Heart right ventricle (tissue), 16 donors: ENCODE measurements around the gene YIPF7. TPM values are rescaled to one million over a fixed set of nuclear protein-coding genes. Genes with fewer than 3 reads are reported as not detected.

Source experiments
- ATAC-seq, 8 donors: fragments of 200-7000 bp; cut with Tn5 transposase; one replicate each; pipeline ENCODE4 v1.9.1; 2020; ENCODE audit warnings: mild to moderate bottlenecking in 8 of 8, moderate library complexity in 8 of 8, moderate number of reproducible peaks in 1 of 8
- DNase-seq, 2 donors: peaks; one replicate each; pipeline ENCODE4 v3.0.0-alpha.2; 2020
- H3K27ac ChIP-seq, 10 donors: fragments of 200-600 bp; sonication (generic) in 2 of 10; one replicate each; pipeline versions ENCODE4 v1.5.0 to v1.8.0; 2020 to 2022; ENCODE audit warnings: mild to moderate bottlenecking in 3 of 10
- H3K27me3 ChIP-seq, 7 donors: fragments of 200-600 bp; one replicate each; pipeline ENCODE4 v1.8.0; 2021 to 2022; ENCODE audit warnings: mild to moderate bottlenecking in 2 of 7
- H3K36me3 ChIP-seq, 9 donors: fragments of 200-600 bp; sonication (generic) in 1 of 9; one replicate each; pipeline versions ENCODE4 v1.5.0 to v1.8.0; 2020 to 2022; ENCODE audit warnings: mild to moderate bottlenecking in 2 of 9
- H3K4me1 ChIP-seq, 9 donors: fragments of 200-600 bp; sonication (generic) in 1 of 9; one replicate each; pipeline versions ENCODE4 v1.5.0 to v1.8.0; 2020 to 2022; ENCODE audit warnings: mild to moderate bottlenecking in 4 of 9
- H3K4me3 ChIP-seq, 10 donors: fragments of 200-600 bp; sonication (generic) in 2 of 10; one replicate each; pipeline versions ENCODE4 v1.5.0 to v1.8.0; 2020 to 2022; ENCODE audit warnings: mild to moderate bottlenecking in 7 of 10, moderate library complexity in 2 of 10
- H3K9me3 ChIP-seq, 11 donors: fragments of 200-600 bp in 10 of 11; sonication (generic) in 2 of 11; one replicate each; pipeline versions ENCODE4 v1.5.0 to v1.8.0; 2013 to 2022; ENCODE audit warnings: mild to moderate bottlenecking in 2 of 11, control low read depth in 1 of 11, moderate library complexity in 1 of 11
- WGBS, 2 donors: extraction: QIAGEN DNeasy Blood & Tissue Kit; methylation state at CpG; one replicate each; pipeline ENCODE4 v1.1.7; 2013; ENCODE audit warnings: inconsistent platforms in 1 of 2; 5-methylcytosine and 5-hydroxymethylcytosine counted together
- intact Hi-C, 10 donors: fragments of 100-400 bp; cut with DNase I; formaldehyde crosslinking; loops; one replicate each; pipeline versions ENCODE4 v1.11.1 to v1.14.2; 2022
- long read RNA-seq, 3 donors: library from polyadenylated mRNA; unstranded; transcript quantifications; one replicate each; pipeline ENCODE4 v2.0.0, GENCODE V29; 2020 to 2021
- polyA plus RNA-seq, 2 donors: library from polyadenylated mRNA; stranded (reverse); fragments of 200-250 nt; gene quantifications; one replicate each; pipeline ENCODE4 v1.2.3, GENCODE V29; 2013
- total RNA-seq, 10 donors: library from RNA; stranded (reverse); fragmentation: NEBNext Ultra II Directional in 3 of 10; extraction: Animal tissue kit (Norgen Biotek cat#: 25700) in 3 of 10; gene quantifications; one replicate each; pipeline versions ENCODE4 v1.2.1 to v1.2.4, GENCODE V29; 2021 to 2023
- TF ChIP-seq, protein P1 (sequence below), 9 donors: fragments of 200-600 bp; sonication (generic) in 2 of 9; IDR thresholded peaks; one replicate each; pipeline versions ENCODE4 v1.5.0 to v1.8.0; 2021 to 2022; ENCODE audit warnings: antibody characterized with exemption in 9 of 9, mild to moderate bottlenecking in 5 of 9, moderate library complexity in 1 of 9
- donor health status: Arrhythmogenic right ventricular cardiomyopathy.
- donor health status: ischemic (EF 13 %, LVEDD 7.1; RV severe dilation, severe dysfunction).
- donor health status: healthy with polysubstance abuse.
- donor health status: DM: no; HTN: yes; CAD: no.
- donor health status: DM: no; HTN: no; CAD: no.
- donor health status: ischemic (EF 25% LVEDD 6.9; RV normal size, moderate dysfunction).
- donor health status: ischemic (EF 25% LVEDD 5.7; RV mildly dilated, moderate dysfunction).
- donor health status: healthy.
- donor health status: DM: yes; HTN: yes; CAD: no.
- donor health status: Ischemic cardiomyopathy.
- donor health status: ischemic (EF 35%, LVEDD 5.7; RV mildly dilated, moderate dysfunction).
- donor health status: nonischemic (EF 11% LVEDD 7.7; RV severe dilation, severe dysfunction).
- donor health status: DM: yes; HTN: yes; CAD: no.
- donor health status: PGD.
- donor health status: ischemic (EF 29% LVEDD 5.4; RV normal size, mild dysfunction).
- donor health status: nonischemic (EF 23%, LVEDD 6.1; RV moderate dilation, normal function).

Gene YIPF7
- total RNA-seq (1 to 10 TPM in 8 of 10 donors, under 1 TPM in 2; 0.53 to 2.1 (median 1.5) TPM), polyA plus RNA-seq (1 to 10 TPM in 1 of 2 donors, under 1 TPM in 1; 0.46 to 2.4 TPM)
- long read RNA-seq, donor 1: 0 reads
- long read RNA-seq, donor 2: 0 reads
- long read RNA-seq, donor 3: 0 reads

DNA sequence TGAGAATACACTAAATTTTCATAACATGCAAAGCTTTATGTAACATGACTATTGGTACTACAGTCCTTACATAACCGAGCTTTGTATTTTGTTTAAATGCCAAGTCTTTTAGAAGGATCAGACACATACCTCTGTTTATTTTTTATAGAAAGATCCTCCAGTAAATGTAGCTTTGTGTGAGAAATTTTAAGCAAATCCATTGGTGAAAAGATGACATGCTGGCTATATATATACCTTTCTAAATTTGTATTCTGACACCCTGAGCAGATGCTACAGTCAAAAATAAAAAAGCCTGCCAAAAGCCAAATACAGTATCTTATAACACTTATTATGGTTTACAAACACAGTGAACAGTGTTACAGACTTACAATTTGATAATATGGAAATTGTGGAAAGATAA is at the start of gene YIPF7:
Gene YIPF7 (minus strand): TSS at position 201 of the 400 bp plus-strand sequence. CDS start 1,525 bp downstream, outside the sequence.
- peak within 1 kb of the TSS in 1 of 10 donors; percentile 17 for H3K27ac ChIP-seq
- H3K27me3 ChIP-seq: no peaks in the 10 kb centered on the region
- TF ChIP-seq, protein P1, sequence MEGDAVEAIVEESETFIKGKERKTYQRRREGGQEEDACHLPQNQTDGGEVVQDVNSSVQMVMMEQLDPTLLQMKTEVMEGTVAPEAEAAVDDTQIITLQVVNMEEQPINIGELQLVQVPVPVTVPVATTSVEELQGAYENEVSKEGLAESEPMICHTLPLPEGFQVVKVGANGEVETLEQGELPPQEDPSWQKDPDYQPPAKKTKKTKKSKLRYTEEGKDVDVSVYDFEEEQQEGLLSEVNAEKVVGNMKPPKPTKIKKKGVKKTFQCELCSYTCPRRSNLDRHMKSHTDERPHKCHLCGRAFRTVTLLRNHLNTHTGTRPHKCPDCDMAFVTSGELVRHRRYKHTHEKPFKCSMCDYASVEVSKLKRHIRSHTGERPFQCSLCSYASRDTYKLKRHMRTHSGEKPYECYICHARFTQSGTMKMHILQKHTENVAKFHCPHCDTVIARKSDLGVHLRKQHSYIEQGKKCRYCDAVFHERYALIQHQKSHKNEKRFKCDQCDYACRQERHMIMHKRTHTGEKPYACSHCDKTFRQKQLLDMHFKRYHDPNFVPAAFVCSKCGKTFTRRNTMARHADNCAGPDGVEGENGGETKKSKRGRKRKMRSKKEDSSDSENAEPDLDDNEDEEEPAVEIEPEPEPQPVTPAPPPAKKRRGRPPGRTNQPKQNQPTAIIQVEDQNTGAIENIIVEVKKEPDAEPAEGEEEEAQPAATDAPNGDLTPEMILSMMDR (IDR thresholded peaks at IDR 0.05): no peak
- H3K36me3 ChIP-seq: no peaks in the 10 kb centered on the region
- DNase-seq (no peak), ATAC-seq (peak in 3 of 8 donors; percentile 56 to 68 (median 65))
- intact Hi-C loops: no loop called here
- no peaks in the 10 kb centered on the region for H3K4me1 ChIP-seq
- WGBS, 2 donors: 54 to 82% methylated on average over 1 of the region's 1 CpG
- no peak within 1 kb of the TSS for H3K4me3 ChIP-seq
- H3K9me3 ChIP-seq: no peaks in the 10 kb centered on the region

GRCh38 chr4:44701037-44701436 is 49.6 kb upstream of the YIPF7 start:
- Histone ChIP-seq H3K27me3 (no peaks in the 10 kb centered on the region), H3K27ac (no peak overlapping the region), H3K36me3 (peaks cover 0 to 98% (median 22%) of the 10 kb centered on the region in 9 donors), H3K9me3 (no peaks in the 10 kb centered on the region), H3K4me3 (no peak overlapping the region), H3K4me1 (peaks cover 0 to 3% (median 0%) of the 10 kb centered on the region in 9 donors)
- WGBS, 2 donors: 87 to 94% methylated on average over 2 of the region's 2 CpGs
- intact Hi-C loops: no loop called here
- no peak for ATAC-seq
- TF ChIP-seq, protein P1 (IDR thresholded peaks at IDR 0.05): no peak
- no peak for DNase-seq

DNA sequence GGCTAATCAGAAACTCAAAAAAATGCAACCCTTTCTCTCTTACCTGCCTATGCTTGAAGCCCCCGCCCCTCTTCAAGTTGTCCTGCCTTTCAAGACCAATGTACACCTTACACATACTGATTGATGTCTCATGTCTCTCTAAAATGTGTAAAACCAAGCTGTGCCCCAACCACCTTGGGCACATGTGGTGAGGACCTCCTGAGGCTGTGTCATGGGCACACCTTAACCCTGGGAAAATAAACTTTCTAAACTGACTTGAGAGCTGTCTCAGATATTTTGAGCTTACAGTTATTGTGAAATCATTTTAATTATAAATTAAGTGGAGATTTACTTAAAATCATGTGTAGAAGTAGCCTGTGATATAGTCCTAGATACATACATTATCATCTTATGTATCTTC is 49.0 kb upstream of the YIPF7 start:
- no peak overlapping the region for H3K27ac ChIP-seq
- ATAC-seq: no peak
- TF ChIP-seq, protein P1 (IDR thresholded peaks at IDR 0.05): no peak
- no peaks in the 10 kb centered on the region for H3K27me3 ChIP-seq
- WGBS, 2 donors: 90 to 96% methylated on average over 1 of the region's 1 CpG
- intact Hi-C loops: no loop called here
- H3K9me3 ChIP-seq: no peaks in the 10 kb centered on the region
- H3K4me3 ChIP-seq: no peak overlapping the region
- no peak for DNase-seq
- peaks cover 0 to 3% (median 0%) of the 10 kb centered on the region in 9 donors for H3K4me1 ChIP-seq
- peaks cover 0 to 98% (median 28%) of the 10 kb centered on the region in 9 donors for H3K36me3 ChIP-seq

GRCh38 chr4:44684648-44685047 is 33.2 kb upstream of the YIPF7 start:
- TF ChIP-seq, protein P1 (IDR thresholded peaks at IDR 0.05): no peak
- WGBS, 2 donors: 90 to 92% methylated on average over 1 of the region's 1 CpG
- no peak for ATAC-seq
- Histone ChIP-seq H3K27me3 (no peaks in the 10 kb centered on the region), H3K9me3 (no peaks in the 10 kb centered on the region), H3K4me3 (no peak overlapping the region), H3K4me1 (peaks cover 0 to 18% (median 12%) of the 10 kb centered on the region in 9 donors), H3K27ac (no peak overlapping the region), H3K36me3 (peaks cover 0 to 92% (median 46%) of the 10 kb centered on the region in 9 donors)
- DNase-seq: no peak
- intact Hi-C loops: no loop called here
